Memory B cell (primary cell): Measurements from ENCODE around the gene CALHM4.

Experiments used
- ATAC-seq: fragments of 150-1000 bp; cut with Tn5 transposase; 2 replicates; pipeline ENCODE4 v1.10.0; 2021; ENCODE audit warnings: low read depth, mild to moderate bottlenecking, moderate library complexity
- DNase-seq, 2 donors: peaks; one replicate each; pipeline ENCODE4 v3.0.0; 2022; ENCODE audit warnings: low spot score in 2 of 2
- H3K27ac Mint-ChIP-seq: one replicate; pipeline ENCODE4 v1.8.0; 2022; ENCODE audit warnings: mild to moderate bottlenecking, moderate library complexity, mixed read lengths
- H3K27me3 Mint-ChIP-seq: one replicate; pipeline ENCODE4 v1.8.0; 2022; ENCODE audit warnings: mixed read lengths
- H3K36me3 Mint-ChIP-seq: one replicate; pipeline ENCODE4 v1.8.0; 2022; ENCODE audit warnings: mild to moderate bottlenecking, mixed read lengths
- H3K4me1 Mint-ChIP-seq: one replicate; pipeline ENCODE4 v1.8.0; 2022; ENCODE audit warnings: mixed read lengths
- H3K4me3 Mint-ChIP-seq: one replicate; pipeline ENCODE4 v1.8.0; 2022; ENCODE audit warnings: mild to moderate bottlenecking, moderate library complexity, mixed read lengths
- H3K9me3 Mint-ChIP-seq: one replicate; pipeline ENCODE4 v1.8.0; 2022; ENCODE audit warnings: mixed read lengths

Gene CALHM4

GRCh38 chr6:116557893-116558292 lies 4.3 kb downstream of the CALHM4 start:
- peaks cover 3% of the 10 kb centered on the region for H3K27me3 Mint-ChIP-seq
- H3K4me3 Mint-ChIP-seq = no peak overlapping the region
- peaks cover 2% of the 10 kb centered on the region for H3K4me1 Mint-ChIP-seq
- H3K9me3 Mint-ChIP-seq = no peaks in the 10 kb centered on the region
- no peak overlapping the region for H3K27ac Mint-ChIP-seq
- DNase-seq = no peak
- no peak for ATAC-seq
- H3K36me3 Mint-ChIP-seq = no peaks in the 10 kb centered on the region

DNA sequence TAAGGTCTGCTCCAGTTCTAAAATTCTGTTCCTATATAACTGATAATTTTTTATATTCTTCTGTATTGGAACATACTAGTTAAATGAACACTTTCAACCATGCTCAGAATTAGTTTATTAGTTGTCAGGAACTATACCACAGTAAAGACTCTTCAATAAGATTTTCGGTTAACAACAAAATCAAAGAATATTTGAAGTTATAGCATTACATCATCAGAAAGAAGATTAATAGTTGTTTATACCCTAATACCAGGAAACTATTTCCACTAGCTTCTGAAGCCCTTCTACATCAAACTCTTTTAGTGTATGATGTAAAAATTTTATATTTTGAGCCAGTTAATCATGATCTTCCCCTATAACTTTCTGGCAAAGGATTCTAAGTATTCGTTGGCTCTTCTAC lies 6.6 kb downstream of the CALHM4 start:
- H3K9me3 Mint-ChIP-seq = no peaks in the 10 kb centered on the region
- no peak for ATAC-seq
- H3K4me1 Mint-ChIP-seq = peaks cover 2% of the 10 kb centered on the region
- no peak overlapping the region for H3K4me3 Mint-ChIP-seq
- DNase-seq = no peak
- peaks cover 8% of the 10 kb centered on the region for H3K27me3 Mint-ChIP-seq
- H3K27ac Mint-ChIP-seq = no peak overlapping the region
- no peaks in the 10 kb centered on the region for H3K36me3 Mint-ChIP-seq

- peaks cover 8% of the 10 kb centered on the region for H3K27me3 Mint-ChIP-seq
- DNase-seq (peak; percentile 61 to 64), ATAC-seq (peak; percentile 74)
- H3K36me3 Mint-ChIP-seq = no peaks in the 10 kb centered on the region
- H3K9me3 Mint-ChIP-seq = no peaks in the 10 kb centered on the region
- H3K27ac Mint-ChIP-seq = no peak overlapping the region
- no peak overlapping the region for H3K4me3 Mint-ChIP-seq
- peaks cover 2% of the 10 kb centered on the region for H3K4me1 Mint-ChIP-seq
Measured at GRCh38 chr6:116561377-116562018, 7.9 kb downstream of the CALHM4 start.

- ATAC-seq = no peak
- no peaks in the 10 kb centered on the region for H3K9me3 Mint-ChIP-seq
- peaks cover 2% of the 10 kb centered on the region for H3K4me1 Mint-ChIP-seq
- no peak for DNase-seq
- H3K27me3 Mint-ChIP-seq = peaks cover 8% of the 10 kb centered on the region
- no peaks in the 10 kb centered on the region for H3K36me3 Mint-ChIP-seq
- H3K27ac Mint-ChIP-seq = no peak overlapping the region
- H3K4me3 Mint-ChIP-seq = no peak overlapping the region
Measured at GRCh38 chr6:116562019-116562403, 8.5 kb downstream of the CALHM4 start.

DNA sequence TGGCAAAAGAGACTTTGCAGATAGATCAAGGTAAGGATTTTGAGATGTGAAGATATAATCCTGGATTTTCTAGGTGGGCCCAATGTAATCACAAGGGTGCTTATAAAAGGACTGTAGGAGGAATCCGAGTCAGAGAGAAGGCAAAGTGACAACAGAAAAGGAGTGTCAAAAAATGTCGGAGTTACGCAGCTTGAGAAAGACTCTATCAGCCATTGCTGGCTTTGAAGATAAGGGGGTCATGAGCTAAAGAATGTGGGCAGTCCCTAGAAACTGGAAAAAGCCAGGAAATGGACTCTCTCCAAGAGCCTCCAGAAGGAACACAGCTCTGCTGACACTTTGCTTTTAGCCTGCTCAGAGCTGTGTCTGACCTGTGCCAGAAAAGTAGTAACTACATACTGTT lies 9.1 kb downstream of the CALHM4 start:
- peaks cover 2% of the 10 kb centered on the region for H3K4me1 Mint-ChIP-seq

GRCh38 chr6:116563830-116564229 lies 10.3 kb downstream of the CALHM4 start:
- H3K36me3 Mint-ChIP-seq = no peaks in the 10 kb centered on the region
- peaks cover 8% of the 10 kb centered on the region for H3K27me3 Mint-ChIP-seq
- ATAC-seq (no peak), DNase-seq (no peak)
- no peak overlapping the region for H3K27ac Mint-ChIP-seq
- H3K9me3 Mint-ChIP-seq = no peaks in the 10 kb centered on the region
- H3K4me1 Mint-ChIP-seq = peaks cover 3% of the 10 kb centered on the region
- no peak overlapping the region for H3K4me3 Mint-ChIP-seq

More for the DNA sequence above, 9.1 kb downstream of the CALHM4 start:
- Mint-ChIP-seq H3K27me3 (peaks cover 8% of the 10 kb centered on the region), H3K4me3 (no peak overlapping the region), H3K27ac (no peak overlapping the region), H3K9me3 (no peaks in the 10 kb centered on the region), H3K36me3 (no peaks in the 10 kb centered on the region)
- DNase-seq (no peak), ATAC-seq (no peak)

GRCh38 chr6:116564311-116564710 lies 10.8 kb downstream of the CALHM4 start:
- ATAC-seq (no peak), DNase-seq (no peak)
- Mint-ChIP-seq H3K27me3 (peaks cover 8% of the 10 kb centered on the region), H3K9me3 (no peaks in the 10 kb centered on the region), H3K27ac (no peak overlapping the region), H3K36me3 (no peaks in the 10 kb centered on the region), H3K4me3 (no peak overlapping the region), H3K4me1 (peaks cover 7% of the 10 kb centered on the region)

DNA sequence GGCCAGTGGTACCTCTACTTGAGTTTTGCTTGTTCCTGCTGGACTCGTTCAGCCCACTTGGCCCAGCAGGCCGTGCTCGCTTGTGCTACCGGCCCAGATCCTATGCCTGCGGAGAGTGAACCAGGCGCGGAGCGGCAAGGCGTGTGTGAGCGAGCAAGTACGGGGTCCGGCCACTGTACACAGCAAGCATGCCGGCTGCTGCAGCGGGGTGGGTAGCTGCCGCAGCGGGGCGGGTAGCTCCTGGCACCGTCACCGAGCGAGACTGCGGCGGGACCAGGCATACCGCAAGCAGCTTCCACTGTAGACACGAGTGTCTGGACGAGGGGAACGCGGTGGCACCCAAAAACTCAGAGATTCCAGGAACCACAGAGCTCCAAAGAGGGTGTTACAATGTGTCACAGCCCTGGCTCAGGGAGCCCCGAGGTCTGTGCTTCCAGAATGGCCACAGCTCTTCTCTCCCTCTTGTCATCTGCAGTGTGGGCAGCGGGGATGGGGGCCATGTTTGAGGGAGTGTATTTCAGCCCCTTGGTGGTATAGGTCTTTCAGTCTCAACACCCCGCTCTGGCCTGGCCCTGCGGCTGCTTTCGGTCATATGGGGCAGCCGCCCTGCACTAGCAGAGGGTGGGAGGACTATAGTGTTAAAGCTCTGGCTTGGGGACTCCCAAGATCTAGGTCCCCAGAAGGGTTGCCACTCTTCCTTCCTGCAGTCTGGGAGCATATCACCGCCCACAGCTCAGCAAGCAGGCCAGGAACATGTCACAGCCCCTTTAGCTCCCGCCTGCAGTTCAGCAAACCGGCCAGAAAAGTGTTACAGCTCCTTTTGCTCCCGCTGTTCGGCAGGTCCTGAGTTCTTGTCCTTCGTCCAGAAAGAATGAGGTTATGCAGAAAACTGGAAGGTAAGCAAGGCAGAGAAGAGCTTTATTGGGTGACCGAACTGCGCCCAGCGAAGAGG lies 11.6 kb downstream of the CALHM4 start:
- no peaks in the 10 kb centered on the region for H3K36me3 Mint-ChIP-seq
- peaks cover 8% of the 10 kb centered on the region for H3K27me3 Mint-ChIP-seq
- peaks cover 7% of the 10 kb centered on the region for H3K4me1 Mint-ChIP-seq
- peak overlapping the region; percentile 39 for H3K4me3 Mint-ChIP-seq
- no peak overlapping the region for H3K27ac Mint-ChIP-seq
- ATAC-seq (peak; percentile 43), DNase-seq (no peak)
- no peaks in the 10 kb centered on the region for H3K9me3 Mint-ChIP-seq

DNA sequence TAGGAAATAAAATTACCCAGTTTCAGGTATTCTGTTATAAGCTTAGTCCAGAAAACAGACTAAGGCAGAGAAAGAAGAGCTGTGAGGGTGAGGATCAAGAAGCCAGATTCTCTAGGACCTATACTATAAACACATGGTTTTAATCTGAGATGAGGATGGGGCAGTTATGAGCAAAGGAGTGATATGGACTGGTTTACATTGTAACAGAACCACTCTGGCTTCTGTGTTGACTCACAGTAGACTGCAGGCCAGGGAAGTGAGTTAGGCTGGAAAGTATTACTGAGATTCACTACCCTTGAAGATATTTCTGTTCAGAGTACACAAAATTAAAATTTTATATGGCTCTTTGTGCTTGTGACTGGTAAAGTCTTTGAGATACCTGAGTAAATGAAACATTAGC lies 14.6 kb downstream of the CALHM4 start:
- H3K27ac Mint-ChIP-seq = no peak overlapping the region
- H3K36me3 Mint-ChIP-seq = no peaks in the 10 kb centered on the region
- no peak for ATAC-seq
- H3K4me3 Mint-ChIP-seq = no peak overlapping the region
- peaks cover 4% of the 10 kb centered on the region for H3K27me3 Mint-ChIP-seq
- peaks cover 17% of the 10 kb centered on the region for H3K4me1 Mint-ChIP-seq
- no peak for DNase-seq
- no peaks in the 10 kb centered on the region for H3K9me3 Mint-ChIP-seq

GRCh38 chr6:116568821-116569755 lies 15.5 kb downstream of the CALHM4 start:
- peaks cover 1% of the 10 kb centered on the region for H3K27me3 Mint-ChIP-seq
- no peak for DNase-seq
- no peak overlapping the region for H3K4me3 Mint-ChIP-seq
- peaks cover 19% of the 10 kb centered on the region for H3K4me1 Mint-ChIP-seq
- no peaks in the 10 kb centered on the region for H3K9me3 Mint-ChIP-seq
- ATAC-seq = no peak
- peaks cover 3% of the 10 kb centered on the region for H3K36me3 Mint-ChIP-seq
- peak overlapping the region; percentile 63 for H3K27ac Mint-ChIP-seq

GRCh38 chr6:116570856-116571682 lies 17.5 kb downstream of the CALHM4 start, which contains the start of gene RWDD1:
RWDD1 (plus strand) TSS chr6:116571504; CDS start chr6:116571583, 79 bp downstream.
- peak within 1 kb of the TSS; percentile 97 for H3K27ac Mint-ChIP-seq
- H3K4me1 Mint-ChIP-seq = peaks cover 26% of the 10 kb centered on the region
- H3K36me3 Mint-ChIP-seq = peaks cover 11% of the 10 kb centered on the region
- H3K27me3 Mint-ChIP-seq = no peaks in the 10 kb centered on the region
- H3K9me3 Mint-ChIP-seq = no peaks in the 10 kb centered on the region
- ATAC-seq = peak; percentile 84
- DNase-seq = peak; percentile 92 to 98
- H3K4me3 Mint-ChIP-seq = peak within 1 kb of the TSS; percentile 92

- DNase-seq (no peak), ATAC-seq (no peak)
- Mint-ChIP-seq H3K4me3 (peak overlapping the region; percentile 92), H3K36me3 (peaks cover 16% of the 10 kb centered on the region), H3K27ac (peak overlapping the region; percentile 97), H3K4me1 (peaks cover 30% of the 10 kb centered on the region), H3K9me3 (no peaks in the 10 kb centered on the region), H3K27me3 (no peaks in the 10 kb centered on the region)
Measured at GRCh38 chr6:116571683-116572000, 18.1 kb downstream of the CALHM4 start.

- ATAC-seq (no peak), DNase-seq (no peak)
- peaks cover 30% of the 10 kb centered on the region for H3K4me1 Mint-ChIP-seq
Measured at GRCh38 chr6:116572162-116572561, 18.6 kb downstream of the CALHM4 start.

More at GRCh38 chr6:116572162-116572561, 18.6 kb downstream of the CALHM4 start:
- no peaks in the 10 kb centered on the region for H3K27me3 Mint-ChIP-seq
- H3K4me3 Mint-ChIP-seq = peak overlapping the region; percentile 92
- H3K27ac Mint-ChIP-seq = peak overlapping the region; percentile 97
- no peaks in the 10 kb centered on the region for H3K9me3 Mint-ChIP-seq
- H3K36me3 Mint-ChIP-seq = peaks cover 18% of the 10 kb centered on the region
